Thoracic aorta (tissue), 2 donors: Measurements from ENCODE around the gene LENEP. TPM values are rescaled to one million over a fixed set of nuclear protein-coding genes. Genes with fewer than 3 reads are reported as not detected.

Experiments
- ATAC-seq: fragments of 150-250 bp; one replicate; pipeline ENCODE4 v1.8.0; 2017; ENCODE audit warnings: low read depth; ENCODE audit not compliant: insufficient number of reproducible peaks, low FRiP score
- DNase-seq: peaks from one replicate; pipeline ENCODE4 v3.0.0-alpha.2; 2020; ENCODE audit warnings: low spot score
- H3K27ac ChIP-seq, 2 donors: fragments of 200-600 bp; sonication (generic); 1 replicate in 1 of 2; 2 replicates in 1 of 2; pipeline ENCODE4 v1.5.1; 2016; ENCODE audit warnings: mild to moderate bottlenecking in 2 of 2, moderate library complexity in 2 of 2
- H3K27me3 ChIP-seq: fragments of 200-600 bp; sonication (generic); replicated peaks from 2 replicates; pipeline ENCODE4 v1.6.0; 2016; ENCODE audit warnings: mild to moderate bottlenecking; ENCODE audit not compliant: insufficient read depth
- H3K36me3 ChIP-seq: fragments of 200-600 bp; sonication (generic); one replicate; pipeline ENCODE4 v1.5.1; 2016
- H3K4me1 ChIP-seq, 2 donors: fragments of 200-600 bp; sonication (generic); 1 replicate in 1 of 2; 2 replicates in 1 of 2; pipeline versions ENCODE4 v1.5.1 to v1.6.0; 2016; ENCODE audit warnings: low read depth in 2 of 2, mild to moderate bottlenecking in 1 of 2; ENCODE audit not compliant: control insufficient read depth in 1 of 2
- H3K4me3 ChIP-seq: fragments of 200-600 bp; sonication (generic); 2 replicates; pipeline ENCODE4 v1.5.1; 2016; ENCODE audit warnings: mild to moderate bottlenecking
- H3K9me3 ChIP-seq: fragments of 200-600 bp; sonication (generic); 2 replicates; pipeline ENCODE4 v1.5.1; 2016
- CTCF ChIP-seq: fragments of 200-600 bp; sonication (generic); IDR thresholded peaks from one replicate; pipeline ENCODE4 v1.5.1; 2019; ENCODE audit warnings: antibody characterized with exemption
- total RNA-seq, 2 donors: library from RNA; depleted of rRNA; stranded (reverse); fragments of >200 nt; gene quantifications; one replicate each; pipeline versions ENCODE4 v1.1.0 to v1.2.3, GENCODE V29; 2016

LENEP gene
- total RNA-seq, 2 donors from 2014 or later: not detected

GRCh38 chr1:154945962-154946850 lies 47.2 kb upstream of the LENEP start:
- Histone ChIP-seq H3K27ac (no peak overlapping the region), H3K27me3 (no peaks in the 10 kb centered on the region), H3K4me3 (no peak overlapping the region), H3K9me3 (no peaks in the 10 kb centered on the region), H3K36me3 (peaks cover 24% of the 10 kb centered on the region), H3K4me1 (peaks cover 4 to 11% of the 10 kb centered on the region in 2 donors)
- no peak for DNase-seq
- no peak for ATAC-seq
- no peak for TF ChIP-seq CTCF

- no peaks in the 10 kb centered on the region for H3K27me3 ChIP-seq
- DNase-seq (no peak), ATAC-seq (no peak)
- H3K27ac ChIP-seq: no peak overlapping the region
- peaks cover 24% of the 10 kb centered on the region for H3K36me3 ChIP-seq
- no peak overlapping the region for H3K4me3 ChIP-seq
- H3K4me1 ChIP-seq: peaks cover 9 to 25% of the 10 kb centered on the region in 2 donors
- H3K9me3 ChIP-seq: no peaks in the 10 kb centered on the region
- no peak for TF ChIP-seq CTCF
Measured at GRCh38 chr1:154948079-154948478, 45.3 kb upstream of the LENEP start.

- peaks cover 29 to 47% of the 10 kb centered on the region in 2 donors for H3K4me1 ChIP-seq
- no peak overlapping the region for H3K27ac ChIP-seq
- DNase-seq (no peak), ATAC-seq (no peak)
- no peaks in the 10 kb centered on the region for H3K27me3 ChIP-seq
- peaks cover 20% of the 10 kb centered on the region for H3K36me3 ChIP-seq
- no peak overlapping the region for H3K4me3 ChIP-seq
- H3K9me3 ChIP-seq: no peaks in the 10 kb centered on the region
- TF ChIP-seq CTCF: no peak
Measured at GRCh38 chr1:154951901-154952657, 41.3 kb upstream of the LENEP start.

- no peak for ATAC-seq
- Histone ChIP-seq H3K9me3 (no peaks in the 10 kb centered on the region), H3K4me1 (peaks cover 32 to 52% of the 10 kb centered on the region in 2 donors), H3K27me3 (no peaks in the 10 kb centered on the region), H3K4me3 (no peak overlapping the region), H3K36me3 (peaks cover 15% of the 10 kb centered on the region), H3K27ac (no peak overlapping the region)
- no peak for DNase-seq
- TF ChIP-seq CTCF: no peak
Measured at GRCh38 chr1:154952664-154953063, 40.7 kb upstream of the LENEP start.

- H3K4me3 ChIP-seq: no peak overlapping the region
- DNase-seq (no peak), ATAC-seq (no peak)
- H3K9me3 ChIP-seq: no peaks in the 10 kb centered on the region
- TF ChIP-seq CTCF: no peak
- peaks cover 9% of the 10 kb centered on the region for H3K36me3 ChIP-seq
- H3K27ac ChIP-seq: no peak overlapping the region
- no peaks in the 10 kb centered on the region for H3K27me3 ChIP-seq
- H3K4me1 ChIP-seq: peaks cover 32 to 52% of the 10 kb centered on the region in 2 donors
Measured at GRCh38 chr1:154953611-154954038, 39.8 kb upstream of the LENEP start.
